Measurements from ENCODE around the gene CAV2.

The CAV2 gene

DNA sequence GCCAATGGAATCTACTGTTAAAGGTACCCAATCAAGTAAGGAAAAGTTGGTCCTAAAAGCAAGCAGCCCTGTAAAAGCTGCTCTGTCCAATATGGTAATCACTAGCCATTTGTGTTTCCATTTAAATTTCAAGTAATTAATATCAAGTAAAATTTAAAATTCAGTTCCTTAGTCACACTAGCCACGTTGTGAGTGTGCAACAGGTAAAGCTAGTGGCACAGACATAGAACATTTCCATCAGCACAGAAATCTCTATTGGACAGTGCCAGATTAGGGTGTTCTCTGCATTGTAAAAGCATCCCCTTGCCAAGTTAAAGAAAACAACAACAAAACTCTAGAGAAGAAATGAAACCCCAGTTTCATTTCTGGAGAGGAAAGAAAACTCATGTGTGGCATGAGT is 29.7 kb downstream of the CAV2 start:
- H3K27me3 ChIP-seq = no peaks in the 10 kb centered on the region
- intact Hi-C loops (cut with DNase I; ENCODE audit: low total_unique reads) = loop anchor here (5.0 kb wide), 2 partner anchors 53 to 272 kb away; no protein-coding TSS in a partner anchor
- no peak for DNase-seq
- peaks cover 4 to 6% (median 4%) of the 10 kb centered on the region in 3 donors for H3K36me3 ChIP-seq
- no peaks in the 10 kb centered on the region for H3K9me3 ChIP-seq
- H3K4me3 ChIP-seq = peak overlapping the region; percentile 76 to 90
- TF ChIP-seq, protein P1, sequence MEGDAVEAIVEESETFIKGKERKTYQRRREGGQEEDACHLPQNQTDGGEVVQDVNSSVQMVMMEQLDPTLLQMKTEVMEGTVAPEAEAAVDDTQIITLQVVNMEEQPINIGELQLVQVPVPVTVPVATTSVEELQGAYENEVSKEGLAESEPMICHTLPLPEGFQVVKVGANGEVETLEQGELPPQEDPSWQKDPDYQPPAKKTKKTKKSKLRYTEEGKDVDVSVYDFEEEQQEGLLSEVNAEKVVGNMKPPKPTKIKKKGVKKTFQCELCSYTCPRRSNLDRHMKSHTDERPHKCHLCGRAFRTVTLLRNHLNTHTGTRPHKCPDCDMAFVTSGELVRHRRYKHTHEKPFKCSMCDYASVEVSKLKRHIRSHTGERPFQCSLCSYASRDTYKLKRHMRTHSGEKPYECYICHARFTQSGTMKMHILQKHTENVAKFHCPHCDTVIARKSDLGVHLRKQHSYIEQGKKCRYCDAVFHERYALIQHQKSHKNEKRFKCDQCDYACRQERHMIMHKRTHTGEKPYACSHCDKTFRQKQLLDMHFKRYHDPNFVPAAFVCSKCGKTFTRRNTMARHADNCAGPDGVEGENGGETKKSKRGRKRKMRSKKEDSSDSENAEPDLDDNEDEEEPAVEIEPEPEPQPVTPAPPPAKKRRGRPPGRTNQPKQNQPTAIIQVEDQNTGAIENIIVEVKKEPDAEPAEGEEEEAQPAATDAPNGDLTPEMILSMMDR (IDR thresholded peaks at IDR 0.05) = no peak
- peaks cover 0 to 61% (median 16%) of the 10 kb centered on the region in 4 donors for H3K4me1 ChIP-seq
- peak overlapping the region; percentile 93 to 99 for H3K27ac ChIP-seq

DNA sequence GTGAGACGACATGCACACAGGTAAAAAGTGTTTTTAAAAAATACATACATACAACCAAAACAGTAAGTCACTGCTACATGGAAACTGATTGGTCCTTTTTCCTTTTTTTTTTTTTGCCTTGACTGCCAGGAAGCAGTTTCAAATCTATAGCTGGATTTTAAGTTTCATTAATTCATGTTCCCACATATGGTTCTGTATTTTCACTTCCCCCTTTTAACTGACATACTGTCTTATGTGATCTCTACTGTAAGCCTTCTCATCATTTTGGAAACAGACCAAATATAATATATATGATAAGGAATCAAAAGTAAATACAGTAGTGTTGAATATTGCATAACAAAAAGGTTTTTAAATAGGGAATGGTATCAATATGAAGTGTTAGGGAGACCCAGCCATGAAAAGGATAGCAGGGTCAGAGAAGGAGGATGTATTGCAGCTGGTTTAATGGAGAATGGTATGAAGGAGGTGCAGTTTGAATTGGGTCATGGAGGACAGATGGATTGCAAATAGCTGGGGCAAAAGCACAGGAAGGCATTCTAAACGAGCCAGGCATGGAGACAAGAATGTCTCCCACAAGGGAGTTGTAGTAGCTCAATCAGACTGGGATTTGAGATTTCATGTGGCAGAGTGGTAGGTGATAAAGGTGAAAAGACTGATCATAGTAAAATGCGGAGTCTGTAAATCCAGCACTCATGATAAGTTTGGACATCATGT is 30.7 kb downstream of the CAV2 start:
- Histone ChIP-seq H3K4me1 (peaks cover 0 to 69% (median 25%) of the 10 kb centered on the region in 4 donors), H3K27ac (peak overlapping the region in 1 of 2 donors; percentile 99), H3K36me3 (peaks cover 4 to 6% (median 6%) of the 10 kb centered on the region in 3 donors)

DNA sequence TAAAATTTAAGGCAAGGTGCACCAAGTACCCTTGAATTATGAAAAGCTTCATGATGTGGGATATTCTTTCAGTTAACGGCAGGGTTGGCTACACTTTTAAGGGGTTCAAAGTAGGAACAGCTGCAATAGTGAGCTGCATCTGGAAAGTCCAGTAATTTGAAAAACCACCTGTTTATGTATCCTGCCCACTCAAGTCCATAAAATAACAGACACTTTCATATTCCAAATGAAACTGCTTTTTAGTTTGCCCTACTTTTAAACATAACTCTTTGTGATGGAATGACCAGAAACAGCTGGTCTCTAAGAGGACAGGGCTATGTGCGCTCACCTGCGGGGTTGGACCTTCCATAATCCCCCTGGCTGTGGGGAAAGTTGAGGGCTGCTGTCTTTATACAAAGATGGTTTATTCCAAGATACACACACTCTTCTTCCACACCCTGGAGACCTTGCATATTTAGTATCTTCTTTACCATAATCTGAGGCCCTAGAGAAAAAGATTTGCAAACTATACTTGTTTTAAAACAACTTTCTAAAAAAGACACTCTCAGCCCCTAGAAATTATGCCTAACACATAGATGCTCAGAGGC is 32.7 kb downstream of the CAV2 start:
- peaks cover 0 to 86% (median 31%) of the 10 kb centered on the region in 4 donors for H3K4me1 ChIP-seq
- no peaks in the 10 kb centered on the region for H3K27me3 ChIP-seq
- no peaks in the 10 kb centered on the region for H3K9me3 ChIP-seq
- peak overlapping the region in 1 of 2 donors; percentile 76 for H3K4me3 ChIP-seq
- intact Hi-C loops (cut with DNase I; ENCODE audit: low total_unique reads) = no loop called here
- no peak for DNase-seq
- TF ChIP-seq, protein P1 (IDR thresholded peaks at IDR 0.05) = no peak
- peaks cover 10 to 21% (median 17%) of the 10 kb centered on the region in 3 donors for H3K36me3 ChIP-seq
- peak overlapping the region in 1 of 2 donors; percentile 99 for H3K27ac ChIP-seq

More for the DNA sequence above, 30.7 kb downstream of the CAV2 start:
- TF ChIP-seq, protein P1 (IDR thresholded peaks at IDR 0.05) = no peak
- intact Hi-C loops (cut with DNase I; ENCODE audit: low total_unique reads) = no loop called here
- peak overlapping the region; percentile 30 to 76 for H3K4me3 ChIP-seq
- DNase-seq = no peak
- H3K27me3 ChIP-seq = no peaks in the 10 kb centered on the region
- no peaks in the 10 kb centered on the region for H3K9me3 ChIP-seq

DNA sequence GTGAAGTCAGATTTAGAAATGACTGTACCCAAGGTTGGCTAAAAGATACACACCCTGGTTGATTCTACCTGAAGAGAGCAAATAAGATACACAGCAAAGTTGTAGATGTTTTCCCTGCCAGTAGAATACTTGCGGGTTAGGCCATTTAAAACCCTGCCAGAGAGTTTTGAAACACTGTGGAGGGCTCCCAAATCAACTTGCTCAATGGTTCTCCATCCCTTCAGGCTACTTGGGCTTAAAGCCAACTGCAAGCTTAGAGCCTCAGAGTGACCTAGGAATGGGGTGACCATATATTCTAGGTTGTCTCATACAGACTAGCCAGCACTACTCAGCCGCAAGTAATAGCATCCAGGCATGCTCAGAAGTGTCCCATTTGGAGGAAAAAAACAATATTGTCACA is 35.3 kb downstream of the CAV2 start:
- TF ChIP-seq, protein P1 (IDR thresholded peaks at IDR 0.05) = no peak
- intact Hi-C loops (cut with DNase I; ENCODE audit: low total_unique reads) = no loop called here
- Histone ChIP-seq H3K27me3 (no peaks in the 10 kb centered on the region), H3K4me3 (no peak overlapping the region), H3K36me3 (peaks cover 11 to 40% (median 22%) of the 10 kb centered on the region in 3 donors), H3K4me1 (peaks cover 0 to 92% (median 35%) of the 10 kb centered on the region in 4 donors), H3K9me3 (no peaks in the 10 kb centered on the region), H3K27ac (peak overlapping the region; percentile 19 to 23)
- peak; percentile 65 to 75 for DNase-seq

DNA sequence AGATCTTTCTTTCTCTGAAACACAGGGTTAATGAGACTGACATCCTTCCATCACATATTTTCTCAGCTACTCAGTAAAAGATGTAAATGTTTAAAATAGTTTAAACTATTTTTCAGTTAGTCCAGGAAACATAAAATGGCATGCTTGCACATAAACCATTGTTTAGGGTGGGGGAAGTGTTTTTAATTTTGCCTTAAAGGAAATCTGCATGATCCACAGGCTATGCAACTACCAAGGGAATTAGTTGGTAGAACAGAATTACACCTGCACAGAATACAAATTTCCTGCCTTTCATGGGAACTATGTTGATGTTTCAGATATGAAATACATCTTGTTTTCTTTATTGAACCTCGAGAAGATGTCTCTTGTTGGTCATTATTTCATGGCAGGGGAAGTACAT is 35.9 kb downstream of the CAV2 start:
- intact Hi-C loops (cut with DNase I; ENCODE audit: low total_unique reads) = no loop called here
- Histone ChIP-seq H3K4me3 (no peak overlapping the region), H3K27me3 (no peaks in the 10 kb centered on the region), H3K9me3 (no peaks in the 10 kb centered on the region), H3K36me3 (peaks cover 11 to 40% (median 22%) of the 10 kb centered on the region in 3 donors), H3K27ac (peak overlapping the region; percentile 19 to 23), H3K4me1 (peaks cover 0 to 92% (median 35%) of the 10 kb centered on the region in 4 donors)
- TF ChIP-seq, protein P1 (IDR thresholded peaks at IDR 0.05) = no peak
- DNase-seq = no peak
